ENCODE results near the gene OAS3. TPM values are rescaled to one million over a fixed set of nuclear protein-coding genes. Genes with fewer than 3 reads are reported as not detected.
"Not testable (repeated sequence)": the region's sequence is repeated elsewhere in the genome, so short reads cannot be mapped to it uniquely, and the experiment has no call there.

Gene OAS3
- total RNA-seq, 1 experiment from 2014 or later, result 21.7 TPM

DNA sequence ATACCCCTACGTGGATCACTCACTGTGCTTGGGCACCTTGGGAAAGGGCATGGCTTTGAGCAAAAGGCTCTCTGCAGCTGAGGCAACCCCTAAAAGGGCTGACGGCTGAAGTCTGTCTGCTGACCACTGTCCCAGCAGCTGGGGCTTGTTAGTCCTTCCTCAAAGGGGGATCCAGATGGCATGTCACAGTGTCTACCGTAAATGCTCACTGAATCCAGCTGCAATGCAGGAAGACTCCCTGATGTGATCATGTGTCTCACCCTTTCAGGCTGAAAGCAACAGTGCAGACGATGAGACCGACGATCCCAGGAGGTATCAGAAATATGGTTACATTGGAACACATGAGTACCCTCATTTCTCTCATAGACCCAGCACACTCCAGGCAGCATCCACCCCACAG is 19.2 kb upstream of the OAS3 start:
- DNase-seq (ENCODE audit: low read depth), result no peak

GRCh38 chr12:112924986-112925385 is 13.3 kb upstream of the OAS3 start:
- no peak for DNase-seq (ENCODE audit: low read depth)

DNA sequence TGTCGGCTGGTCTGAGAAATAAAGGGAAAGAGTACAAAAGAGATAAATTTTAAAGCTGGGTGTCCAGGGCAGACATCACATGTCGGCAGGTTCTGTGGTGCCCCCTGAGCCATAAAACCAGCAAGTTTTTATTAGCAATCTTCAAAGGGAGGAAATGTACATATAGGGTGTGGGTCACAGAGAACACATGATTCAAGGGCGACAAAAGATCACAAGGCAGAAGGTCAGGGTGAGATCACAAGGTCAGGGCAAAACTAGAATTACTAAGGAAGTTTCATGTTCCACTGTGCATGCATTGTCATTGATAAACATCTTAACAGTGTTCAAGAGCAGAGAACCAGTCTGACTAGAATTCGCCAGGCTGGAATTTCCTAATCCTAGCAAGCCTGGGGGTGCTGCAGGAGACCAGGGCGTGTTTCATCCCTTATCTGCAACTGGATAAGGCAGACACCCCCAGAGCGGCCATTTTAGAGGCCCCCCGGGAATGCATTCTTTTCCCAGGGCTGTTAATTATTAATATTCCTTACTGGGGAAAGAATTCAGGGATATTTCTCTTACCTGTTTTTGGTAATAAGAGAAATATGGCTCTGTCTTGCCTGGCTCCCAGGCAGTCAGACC is 11.7 kb upstream of the OAS3 start:
- DNase-seq (ENCODE audit: low read depth), result not testable (repeated sequence)

DNA sequence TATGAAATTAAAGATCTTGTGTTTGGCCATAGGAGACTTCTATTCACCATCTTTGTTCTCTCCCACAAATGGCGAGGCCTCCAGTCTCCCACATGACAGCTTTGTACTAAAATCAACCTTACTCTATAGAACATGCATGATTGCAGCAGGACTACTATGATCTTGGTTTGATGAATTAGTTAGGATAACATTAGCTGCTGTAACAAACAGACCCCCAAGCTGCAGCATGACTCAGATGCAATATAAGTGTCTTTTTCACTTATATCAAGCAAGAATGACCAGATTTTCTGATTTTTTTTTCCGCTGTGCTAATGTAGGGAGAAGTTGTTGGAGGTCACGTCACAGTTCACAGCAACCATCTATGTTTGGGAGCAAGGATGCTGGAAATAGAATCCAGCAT is 10.8 kb upstream of the OAS3 start:
- no peak for DNase-seq (ENCODE audit: low read depth)

- DNase-seq (ENCODE audit: low read depth), result no peak
These were observed 10.3 kb upstream of the OAS3 start for GRCh38 chr12:112927925-112928324.

DNA sequence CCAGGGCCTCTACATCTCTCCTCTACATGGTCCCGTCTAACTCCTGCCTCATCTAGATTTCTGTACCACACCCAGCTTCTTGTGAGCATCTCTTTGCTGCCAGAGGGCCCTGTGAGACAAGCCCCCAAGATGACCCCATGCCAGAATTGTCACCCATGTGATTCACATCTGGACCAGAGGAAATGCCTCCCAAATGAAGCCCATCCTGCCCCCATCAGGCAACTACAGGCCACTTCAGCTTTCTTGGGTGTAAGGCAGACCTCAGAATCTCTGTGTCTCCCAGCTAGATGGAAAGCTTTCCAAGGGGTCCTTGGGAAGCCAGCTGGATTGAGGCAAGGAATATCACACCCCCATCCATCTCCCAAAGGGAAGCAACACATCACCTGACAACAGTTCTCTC is 9.3 kb upstream of the OAS3 start:
- DNase-seq (ENCODE audit: low read depth), result no peak

DNA sequence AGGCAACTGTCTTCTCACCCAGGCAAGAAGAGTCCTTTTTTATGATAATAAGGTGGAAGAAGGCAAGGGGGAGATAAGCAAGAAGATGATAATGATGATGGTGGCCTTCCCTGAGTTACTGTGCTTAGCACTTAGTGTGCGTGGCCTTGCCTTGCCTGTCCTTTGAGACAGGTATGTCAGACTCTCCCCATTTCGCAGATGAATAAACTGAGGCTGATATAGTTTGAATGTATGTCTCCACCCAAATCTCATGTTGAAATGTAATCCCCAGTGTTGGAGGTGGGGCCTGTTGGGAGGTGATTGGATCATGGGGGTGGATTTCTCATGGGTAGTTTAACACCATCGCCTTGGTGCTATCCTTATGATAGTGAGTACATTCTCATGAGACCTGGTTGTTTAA is 8.6 kb upstream of the OAS3 start:
- no peak for DNase-seq (ENCODE audit: low read depth)

DNA sequence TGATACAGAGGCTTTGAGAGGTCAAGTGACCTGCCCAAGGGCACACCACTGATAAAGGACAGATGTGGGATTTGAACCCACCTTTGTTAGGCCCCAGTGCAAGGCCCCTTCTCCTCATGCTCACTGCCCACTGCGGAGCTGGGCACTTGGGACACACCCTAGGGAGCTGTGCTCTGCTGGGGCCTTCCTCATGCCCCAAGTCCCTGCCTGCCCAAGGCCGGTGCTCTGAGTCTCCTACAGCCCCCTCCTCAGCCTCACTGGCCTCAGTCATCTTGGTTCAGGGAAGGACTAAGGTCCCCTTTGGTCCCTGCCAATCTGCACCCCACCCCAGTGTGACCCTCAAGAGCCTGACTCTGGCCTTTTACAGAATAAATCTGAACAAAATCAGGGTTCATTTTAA is 7.9 kb upstream of the OAS3 start:
- no peak for DNase-seq (ENCODE audit: low read depth)

DNA sequence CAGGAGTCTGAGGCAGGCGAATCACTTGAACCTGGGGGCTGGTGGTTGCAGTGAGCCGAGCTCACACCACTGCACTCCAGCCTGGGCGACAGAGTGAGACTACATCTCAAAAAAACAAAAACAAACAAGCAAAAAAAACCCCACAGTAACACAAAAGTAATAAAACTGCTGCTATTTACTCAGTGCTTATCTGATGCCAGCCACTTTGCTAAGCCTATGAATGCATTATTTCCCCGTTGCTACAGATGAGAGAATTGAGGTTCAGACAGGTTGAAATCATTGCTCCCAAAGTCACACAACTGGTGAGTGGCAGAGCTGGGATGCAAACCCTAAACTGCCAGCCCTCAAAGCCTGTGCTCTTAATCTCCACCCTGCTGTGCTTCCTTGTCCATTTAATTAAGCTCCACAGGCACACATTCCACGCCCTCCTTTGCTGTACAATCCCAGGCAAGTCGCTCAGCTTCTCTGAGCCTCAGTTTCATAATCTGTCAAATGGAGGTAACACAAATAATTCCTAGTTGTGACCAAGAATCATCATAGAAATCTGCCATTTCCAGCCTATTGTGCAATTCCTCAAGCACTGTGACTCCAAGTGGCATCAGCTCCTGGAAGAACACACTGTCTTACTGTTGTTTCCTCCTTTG is 5.7 kb upstream of the OAS3 start:
- no peak for DNase-seq (ENCODE audit: low read depth)

DNA sequence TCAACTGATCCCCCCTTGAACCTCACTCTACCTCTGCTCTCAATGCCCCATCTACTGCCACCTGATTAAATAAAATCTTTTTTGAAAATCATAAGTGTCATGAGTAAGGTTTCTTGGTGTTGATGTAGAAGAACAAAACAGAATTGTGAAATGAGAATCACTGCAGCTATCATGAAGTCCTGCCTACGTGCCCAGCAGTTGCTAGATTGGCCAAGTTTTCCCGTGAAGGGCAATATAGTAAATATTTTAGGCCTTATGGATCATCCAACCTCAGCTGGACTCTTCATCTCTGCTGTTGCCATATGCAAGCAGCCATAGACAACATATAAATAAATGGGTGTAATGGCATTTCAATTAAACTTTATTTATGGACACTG is 5.2 kb upstream of the OAS3 start:
- DNase-seq (ENCODE audit: low read depth), result no peak

GRCh38 chr12:112936264-112936663 is 2.0 kb upstream of the OAS3 start:
- no peak for DNase-seq (ENCODE audit: low read depth)

GRCh38 chr12:112936927-112937326 is 1.3 kb upstream of the OAS3 start:
- no peak for DNase-seq (ENCODE audit: low read depth)

DNA sequence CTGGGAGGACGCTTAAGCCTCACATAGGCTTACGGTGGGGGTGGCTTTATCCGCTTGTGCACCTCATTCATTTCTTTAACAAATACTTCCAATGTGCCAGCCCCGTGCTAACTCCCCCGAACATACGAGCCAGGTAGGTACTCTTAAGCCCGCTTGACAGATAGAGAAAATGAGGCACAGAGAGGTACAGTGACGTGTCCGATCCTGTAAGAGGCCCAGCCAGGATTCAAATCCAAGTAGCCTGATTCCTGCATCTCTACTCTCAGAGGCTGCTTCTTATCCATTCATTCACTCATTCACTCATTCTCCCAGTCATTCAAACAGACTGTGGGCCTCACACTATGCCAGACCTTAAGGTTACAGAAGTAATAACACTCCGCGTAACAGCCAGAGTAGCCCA is 477 bp downstream of the OAS3 start:
- no peak for DNase-seq (ENCODE audit: low read depth)

- DNase-seq (ENCODE audit: low read depth), result no peak
These were observed 1.6 kb downstream of the OAS3 start for GRCh38 chr12:112939761-112940381.

- DNase-seq (ENCODE audit: low read depth), result no peak
These were observed 3.5 kb downstream of the OAS3 start for GRCh38 chr12:112941528-112942335.

DNA sequence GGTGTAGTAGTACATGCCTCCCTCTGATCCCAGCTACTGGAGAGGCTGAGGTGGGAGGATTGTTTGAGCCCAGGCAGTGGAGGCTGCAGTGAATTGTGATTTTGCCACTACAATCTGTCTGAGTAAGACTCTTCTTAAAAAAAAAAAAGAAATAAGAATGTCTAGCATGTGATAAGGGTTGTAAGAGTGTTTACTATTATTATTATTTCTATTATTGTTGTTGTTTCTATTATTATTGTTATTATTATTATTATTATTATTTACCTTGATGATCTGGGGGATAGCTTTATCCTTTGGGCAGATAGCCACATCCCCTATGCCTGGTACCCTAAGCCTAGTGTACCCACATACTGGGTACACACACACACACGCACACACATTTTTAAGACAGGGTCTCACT is 4.3 kb downstream of the OAS3 start:
- no peak for DNase-seq (ENCODE audit: low read depth)

DNA sequence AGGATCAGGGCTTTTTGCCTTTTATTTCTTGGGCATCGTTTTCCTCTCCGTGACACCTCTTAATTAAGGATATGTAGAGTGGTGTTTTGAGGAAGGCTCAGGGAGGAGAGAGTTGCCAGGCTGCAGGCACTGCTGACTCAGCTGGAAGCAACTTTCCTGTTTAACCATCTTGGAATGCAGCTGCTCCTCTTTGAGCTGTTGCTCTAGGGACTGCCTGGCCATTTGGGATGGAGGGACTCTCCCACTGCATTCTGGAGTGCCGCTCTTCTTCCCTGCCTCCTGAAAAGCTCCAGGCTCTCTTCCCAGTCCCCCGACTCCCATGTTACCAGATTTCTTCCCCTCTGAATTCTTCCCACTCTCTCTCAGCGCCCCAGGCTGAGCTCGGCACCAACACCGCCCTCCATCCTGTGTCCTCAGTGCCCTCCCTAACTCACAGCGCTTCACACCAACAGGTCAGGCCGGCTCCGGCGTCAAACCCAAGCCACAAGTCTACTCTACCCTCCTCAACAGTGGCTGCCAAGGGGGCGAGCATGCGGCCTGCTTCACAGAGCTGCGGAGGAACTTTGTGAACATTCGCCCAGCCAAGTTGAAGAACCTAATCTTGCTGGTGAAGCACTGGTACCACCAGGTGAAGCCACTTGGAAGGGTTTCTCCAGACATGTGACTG is 5.9 kb downstream of the OAS3 start:
- DNase-seq (ENCODE audit: low read depth), result no peak

GRCh38 chr12:112945515-112945914 is 7.2 kb downstream of the OAS3 start:
- DNase-seq (ENCODE audit: low read depth), result no peak

GRCh38 chr12:112946236-112947000 is 8.1 kb downstream of the OAS3 start:
- no peak for DNase-seq (ENCODE audit: low read depth)

DNA sequence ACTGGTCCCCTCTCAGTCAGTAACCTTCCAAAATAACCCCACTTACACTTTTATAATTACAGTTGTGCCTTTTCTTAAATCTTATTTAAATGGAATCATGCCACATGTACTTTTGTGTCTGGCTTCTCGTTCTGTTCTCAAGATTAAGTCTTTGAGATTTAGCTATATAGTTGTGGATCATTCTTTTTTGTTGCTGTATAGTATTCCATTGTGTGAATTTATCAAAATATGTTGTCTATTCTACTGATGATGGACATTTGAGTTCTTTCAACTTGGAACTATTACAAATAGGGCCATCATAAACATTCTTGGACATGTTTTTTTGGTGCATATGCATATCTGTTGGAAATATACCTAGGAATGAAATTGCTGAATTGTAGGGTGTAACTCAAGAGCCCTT is 9.0 kb downstream of the OAS3 start:
- DNase-seq (ENCODE audit: low read depth), result no peak

DNA sequence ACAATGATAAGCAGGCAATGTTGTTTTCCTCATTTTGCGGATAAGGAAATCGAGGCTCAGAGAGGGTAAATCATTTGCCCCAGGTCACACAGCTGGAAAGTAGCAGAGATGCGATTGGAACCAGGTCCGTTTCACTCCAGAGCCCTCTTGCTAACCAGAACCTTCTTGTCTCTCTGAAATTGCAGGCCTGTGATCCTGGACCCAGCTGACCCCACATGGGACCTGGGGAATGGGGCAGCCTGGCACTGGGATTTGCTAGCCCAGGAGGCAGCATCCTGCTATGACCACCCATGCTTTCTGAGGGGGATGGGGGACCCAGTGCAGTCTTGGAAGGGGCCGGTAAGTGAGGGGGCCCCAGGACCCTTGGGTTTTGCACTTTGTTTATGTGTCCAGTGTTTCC is 9.5 kb downstream of the OAS3 start:
- no peak for DNase-seq (ENCODE audit: low read depth)

Measured in Daoy (cell line).